HG03342 (cell line): ENCODE results near the gene MTSS2.

ENCODE experiments used
- ATAC-seq: cut with Tn5 transposase; IDR thresholded peaks from one replicate; pipeline ENCODE4 v1.9.1; 2021; ENCODE audit warnings: mild to moderate bottlenecking, moderate library complexity; ENCODE audit not compliant: unreplicated experiment

Gene MTSS2

DNA sequence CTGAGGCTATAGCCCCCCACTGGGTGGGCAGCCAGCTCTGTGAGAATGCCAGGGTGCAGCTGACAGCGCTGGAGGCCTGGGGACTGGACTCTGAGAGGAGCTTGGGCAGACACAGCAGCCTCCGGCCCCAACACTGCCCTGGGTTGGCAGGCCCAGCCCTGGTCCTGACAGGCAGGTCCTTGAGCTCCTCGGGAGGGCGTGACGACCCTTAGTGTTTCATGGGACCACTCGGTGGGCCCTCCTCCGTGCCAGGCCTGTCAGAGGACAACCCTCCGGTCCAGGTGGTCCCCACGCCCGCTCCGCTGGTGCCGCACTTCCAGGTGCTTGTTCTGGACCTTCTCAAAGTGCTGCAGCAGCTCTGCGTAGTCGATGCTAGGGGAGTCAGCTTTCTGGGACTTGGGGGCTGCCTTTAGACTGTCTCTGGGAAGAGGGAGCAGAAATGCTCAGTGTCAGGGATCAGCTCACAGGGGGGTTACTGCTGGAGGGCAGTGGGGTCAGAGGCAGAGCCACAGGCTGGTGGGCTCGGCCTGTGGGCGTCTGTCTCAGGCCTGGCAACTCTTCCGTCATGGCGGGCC, 1.9 kb upstream of the MTSS2 start:
- no peak for ATAC-seq

DNA sequence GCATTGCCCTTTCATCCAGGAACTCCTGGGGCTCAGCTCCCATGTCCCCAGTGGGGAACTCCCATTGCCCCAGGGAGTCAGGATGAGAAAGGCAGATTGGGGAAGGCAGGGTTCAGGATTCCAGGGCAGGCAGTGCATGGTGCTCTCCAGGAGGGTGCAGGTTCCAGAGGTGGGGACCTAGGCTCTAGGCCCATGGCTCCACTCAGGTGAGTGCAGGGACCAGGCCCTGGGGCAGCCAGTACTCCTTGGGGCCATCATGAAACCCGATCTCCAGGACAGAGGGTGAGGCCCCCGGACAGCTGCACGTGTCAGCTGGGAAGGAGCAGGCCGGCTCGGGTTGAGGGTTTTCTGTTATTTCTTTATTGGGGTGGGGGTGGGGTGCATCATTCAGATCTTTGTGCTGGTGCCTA, 1.3 kb upstream of the MTSS2 start:
- ATAC-seq: no peak

DNA sequence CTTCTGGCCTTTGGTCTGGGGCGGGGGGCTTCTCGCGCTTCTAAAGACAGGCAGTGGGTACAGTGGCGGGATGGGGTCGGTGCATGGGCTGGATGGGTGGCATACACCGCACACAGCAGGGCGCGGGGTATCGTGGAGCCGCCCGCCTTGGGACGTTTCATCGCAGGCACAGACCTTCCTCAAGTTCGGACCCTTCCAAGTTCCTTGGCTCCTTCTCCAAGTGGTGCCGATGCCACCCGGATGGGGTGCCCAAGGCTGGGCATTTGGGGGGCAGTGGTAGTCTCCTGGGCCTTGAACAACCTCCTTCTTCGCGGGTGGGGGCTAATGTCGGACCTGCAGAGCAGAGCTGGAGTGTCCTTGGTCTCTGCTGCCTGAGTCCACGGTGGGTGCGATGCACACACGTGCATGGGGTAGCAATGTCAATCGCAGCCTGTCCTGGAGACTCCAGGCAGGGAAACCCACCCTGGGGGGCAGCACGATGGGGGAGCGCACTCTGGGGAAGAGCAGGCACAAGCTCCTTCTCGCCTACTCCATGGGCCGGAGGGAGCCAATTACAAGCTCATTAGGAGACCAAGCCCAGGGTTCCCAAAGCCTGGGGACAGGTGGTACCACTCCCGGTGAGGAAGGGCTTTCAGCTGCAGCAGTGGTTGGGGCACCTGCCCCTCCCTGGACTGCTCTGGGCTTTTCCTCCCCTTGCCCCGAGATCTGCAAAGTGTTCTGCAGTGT, 686 bp upstream of the MTSS2 start:
- no peak for ATAC-seq

DNA sequence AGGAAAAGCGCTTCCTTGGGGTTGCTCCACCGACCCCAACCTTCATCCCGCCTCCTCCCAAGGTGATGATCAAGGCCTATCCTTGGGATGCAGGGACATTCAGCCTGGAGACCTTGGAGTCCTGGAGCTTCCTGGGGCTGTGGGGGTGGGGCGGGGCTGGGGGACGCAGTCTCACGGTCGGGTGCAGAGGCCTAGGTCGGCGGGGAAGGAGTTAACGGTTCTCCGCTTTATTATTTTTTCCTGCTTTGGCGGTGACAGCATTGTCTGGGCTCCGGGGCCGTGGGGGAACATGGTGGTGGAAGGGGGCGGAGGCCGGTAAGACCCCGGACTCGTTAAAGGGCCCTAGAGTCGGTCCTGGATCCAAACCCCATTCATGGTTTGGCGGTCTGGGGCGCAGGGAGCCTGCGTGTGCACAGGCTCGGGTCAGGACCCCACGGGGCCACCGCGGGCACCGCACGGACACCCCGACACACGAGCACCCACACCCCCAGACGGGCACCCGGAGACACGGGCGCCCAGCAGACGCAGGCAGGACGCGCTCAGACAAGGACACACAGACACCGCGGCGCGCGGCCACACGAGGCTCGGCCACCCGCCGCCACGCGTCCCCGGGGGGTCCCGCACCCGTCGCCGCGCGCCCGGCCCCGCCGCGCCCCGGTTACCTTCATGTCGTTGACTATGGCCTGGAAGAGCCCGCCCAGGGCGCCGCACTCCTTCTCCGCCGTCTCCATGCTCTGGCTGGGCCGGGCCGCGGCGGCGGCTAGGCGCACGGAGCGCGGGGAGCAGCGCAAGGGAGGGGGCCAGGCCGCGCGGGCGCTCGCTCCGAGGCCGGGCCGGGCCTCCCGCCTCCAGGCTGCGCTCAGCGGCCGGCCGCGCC, 554 bp downstream of the MTSS2 start:
- no peak for ATAC-seq

DNA sequence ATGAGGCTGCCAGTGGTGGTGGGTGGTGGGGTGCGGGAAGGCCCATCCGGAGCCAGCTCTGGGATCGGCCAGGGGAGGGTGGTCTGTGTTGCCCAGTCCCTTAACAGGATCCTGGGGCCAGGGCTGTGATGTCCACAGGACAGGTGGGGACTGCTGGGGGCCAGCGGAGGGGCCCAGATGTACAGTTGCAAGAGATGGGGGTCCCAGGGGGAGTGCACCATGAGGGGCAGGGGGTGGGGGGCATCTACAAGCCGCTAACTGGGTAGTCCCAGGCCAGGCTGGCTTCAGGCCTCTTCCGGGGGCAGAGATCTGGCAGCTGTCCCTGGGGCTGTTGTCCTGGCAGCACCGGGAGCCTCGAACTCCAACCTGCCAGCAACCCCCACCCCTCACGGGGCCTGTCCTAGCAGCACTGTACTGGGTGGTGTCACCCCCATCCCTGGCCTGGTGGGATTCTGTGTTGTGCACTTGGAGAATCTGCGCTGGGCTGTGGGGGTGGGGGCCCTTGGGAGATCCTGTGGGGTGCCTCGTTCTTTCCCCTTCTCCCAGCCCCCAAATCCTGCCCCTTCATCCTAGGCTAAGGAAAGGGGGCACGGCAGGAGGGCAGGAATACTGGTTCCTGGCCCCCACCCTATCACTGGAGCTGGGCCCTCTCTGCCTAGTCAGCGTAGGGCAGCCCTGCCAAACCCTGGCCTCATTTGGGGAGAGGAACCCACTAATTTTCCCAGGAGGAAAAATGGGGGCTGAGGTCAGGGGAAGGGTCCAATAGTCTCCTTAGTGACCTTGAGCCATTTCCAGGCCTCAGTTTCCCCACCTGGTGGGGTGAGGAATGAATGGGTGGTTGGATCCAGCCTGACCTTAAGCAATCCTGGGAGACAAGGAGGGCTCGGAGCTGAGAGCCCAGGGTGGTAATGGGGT, 1.4 kb downstream of the MTSS2 start:
- no peak for ATAC-seq

DNA sequence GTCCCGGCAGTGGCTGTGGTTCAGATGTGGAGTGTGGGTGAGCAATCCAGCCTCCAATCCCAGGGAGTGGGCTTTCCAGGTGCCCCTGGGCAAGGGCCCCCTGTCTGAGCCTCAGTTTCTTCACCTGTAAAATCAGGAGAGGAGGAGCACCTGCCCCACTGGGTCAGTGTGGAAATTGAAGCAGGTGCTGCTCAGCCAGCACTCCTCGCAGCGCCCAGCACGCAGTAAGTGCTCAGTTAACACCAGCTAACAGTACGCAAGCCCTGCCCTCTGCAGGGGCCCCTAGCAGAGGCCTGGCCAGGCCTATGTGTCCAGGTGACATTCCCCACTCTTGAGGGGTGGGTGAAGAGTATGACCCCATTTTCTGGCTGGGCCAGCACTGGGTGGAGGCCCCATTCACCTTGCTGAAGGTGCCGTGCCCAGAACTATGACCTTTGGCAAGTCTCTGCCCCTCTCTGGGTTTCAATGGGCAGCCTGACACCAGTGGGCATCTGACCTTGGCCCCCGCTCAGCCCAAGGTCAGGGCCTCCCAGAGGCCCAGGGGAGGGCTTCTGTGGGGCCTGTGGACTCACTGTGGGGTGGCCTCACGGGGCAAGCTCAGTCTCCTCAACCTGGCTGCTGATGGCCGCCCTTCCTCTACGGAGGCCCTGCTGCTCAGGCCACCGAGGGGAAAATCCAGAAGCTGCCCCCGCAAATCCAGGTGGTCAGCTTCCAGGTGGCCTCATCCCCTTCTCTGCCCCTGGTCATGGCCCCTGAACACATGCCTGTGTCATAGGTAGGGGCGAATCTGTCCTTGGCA, 2.5 kb downstream of the MTSS2 start:
- ATAC-seq: no peak

DNA sequence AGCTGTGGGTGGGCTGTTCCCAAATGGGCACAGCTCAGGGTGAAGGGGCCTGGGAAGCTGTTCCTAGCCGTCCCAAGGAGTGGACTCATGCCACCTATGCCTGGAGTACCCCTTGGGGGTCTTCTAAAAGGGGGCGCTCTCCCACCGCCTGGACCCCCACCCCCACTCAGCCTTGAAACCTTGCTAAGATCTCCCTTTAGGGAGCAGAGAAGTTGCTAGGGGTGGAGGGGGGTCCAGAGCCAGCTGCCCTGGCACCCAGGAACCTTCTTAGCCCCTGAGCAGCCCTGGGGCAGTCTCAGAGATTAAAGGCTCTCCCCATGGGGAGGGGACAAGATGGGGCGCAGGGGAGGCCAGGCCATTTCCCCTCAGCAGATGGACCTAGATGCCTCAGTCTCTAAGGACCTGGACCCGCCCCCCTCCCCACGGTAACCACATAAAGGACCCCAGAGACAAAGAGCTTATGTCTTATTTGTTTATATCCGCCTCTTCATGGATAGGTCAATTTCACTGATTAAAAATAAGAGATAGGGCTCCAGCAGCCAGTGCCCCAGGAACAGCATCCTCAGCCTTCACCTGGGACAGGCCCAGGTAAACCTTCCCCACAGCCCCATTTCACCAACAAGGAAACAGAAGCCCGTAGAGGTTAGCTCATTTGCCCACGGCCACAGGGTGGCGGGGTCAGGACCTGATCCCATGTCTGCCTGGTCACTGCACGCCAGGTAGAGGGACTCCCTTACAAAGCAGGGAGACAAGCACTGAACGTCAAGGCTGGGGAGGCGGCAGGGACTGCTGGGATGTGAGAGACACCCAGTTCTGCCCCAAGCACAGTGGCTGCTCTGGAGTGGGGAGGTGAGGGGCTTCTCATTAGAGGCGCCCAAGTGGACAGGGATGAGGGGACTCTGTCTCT, 3.4 kb downstream of the MTSS2 start:
- no peak for ATAC-seq

DNA sequence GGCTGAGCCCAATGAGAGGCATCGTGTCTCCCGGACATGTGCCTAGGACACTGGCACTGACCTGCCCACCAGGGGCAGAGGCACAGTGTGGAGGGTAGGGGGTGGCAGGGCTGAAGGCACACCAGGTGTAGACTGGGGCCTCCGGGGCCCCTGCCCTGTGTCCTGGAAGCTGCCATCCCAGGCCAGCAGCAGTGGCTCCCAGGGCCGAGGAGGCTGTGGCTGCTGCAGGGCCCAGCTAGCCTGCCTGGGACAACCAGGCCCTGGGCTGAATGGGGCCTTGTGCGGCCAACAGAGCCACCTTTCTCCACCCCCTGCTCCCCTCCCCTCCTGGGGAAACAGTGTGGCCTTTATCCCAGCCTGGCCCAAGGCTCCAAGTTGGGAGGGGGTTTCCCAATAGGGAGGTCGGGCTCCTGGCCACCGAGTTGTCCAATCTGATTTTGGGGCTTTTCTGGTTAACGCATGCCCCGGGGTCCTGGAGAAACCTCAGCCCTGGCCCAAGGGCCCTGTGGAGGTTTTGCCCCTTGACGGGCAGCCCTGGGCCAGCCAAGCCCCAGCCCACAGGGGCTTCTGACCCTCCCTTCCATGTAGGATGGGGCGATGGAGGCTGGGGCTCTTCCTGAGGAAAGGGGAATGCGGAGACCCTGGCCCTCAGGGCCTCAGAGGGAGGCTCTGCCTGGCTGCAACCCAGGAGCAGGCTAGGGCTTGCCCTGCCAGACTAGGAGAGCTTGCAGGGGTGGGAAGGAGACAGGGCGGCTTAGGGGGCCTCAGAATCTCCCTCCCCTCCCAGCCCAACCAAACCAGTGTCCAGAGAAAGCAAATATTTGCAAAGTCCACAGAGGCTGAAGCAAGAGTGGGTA, 4.2 kb downstream of the MTSS2 start:
- no peak for ATAC-seq

DNA sequence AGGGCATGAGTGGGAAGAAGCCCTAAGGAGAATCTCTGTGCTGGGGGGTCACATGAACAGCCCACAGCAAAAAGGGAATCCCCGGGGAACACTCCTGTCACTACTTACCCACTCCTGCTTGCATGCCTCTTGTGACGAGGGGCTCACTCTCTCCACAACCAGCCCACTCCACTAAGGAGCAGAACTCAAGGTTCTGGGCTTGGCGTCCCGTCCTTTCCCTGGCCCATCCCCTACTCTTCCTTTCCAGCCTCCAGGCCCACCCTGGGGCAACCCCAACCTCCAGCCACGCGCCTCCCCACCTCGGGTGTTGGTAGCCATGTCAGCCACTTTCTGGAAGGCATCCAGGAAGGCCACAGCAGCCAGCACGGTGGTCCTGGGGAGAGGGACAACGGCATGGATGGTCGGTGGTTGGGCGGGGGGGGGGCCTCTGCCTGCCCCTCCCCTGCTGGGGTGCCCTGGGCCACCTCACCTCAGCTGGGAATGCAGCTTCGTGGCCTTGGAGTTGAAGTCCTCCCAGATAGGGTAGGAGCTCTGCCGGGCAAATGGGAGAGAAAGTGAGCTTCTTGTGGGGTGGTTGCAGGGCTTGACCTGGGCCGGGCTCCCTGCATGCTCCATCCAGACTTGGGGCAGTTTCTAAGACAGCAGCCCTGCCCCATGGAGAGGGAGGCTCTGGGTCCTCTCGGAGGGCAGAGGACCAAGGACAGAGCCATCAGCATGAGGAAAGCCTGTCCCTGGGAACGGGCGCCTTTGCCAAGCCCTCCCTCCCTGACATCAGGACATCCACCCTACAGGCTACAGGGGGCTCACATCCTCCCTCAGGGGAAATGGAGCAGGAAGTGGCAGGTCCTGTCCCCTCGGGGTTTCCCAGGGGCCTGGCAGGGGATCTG, 5.1 kb downstream of the MTSS2 start:
- ATAC-seq: no peak

DNA sequence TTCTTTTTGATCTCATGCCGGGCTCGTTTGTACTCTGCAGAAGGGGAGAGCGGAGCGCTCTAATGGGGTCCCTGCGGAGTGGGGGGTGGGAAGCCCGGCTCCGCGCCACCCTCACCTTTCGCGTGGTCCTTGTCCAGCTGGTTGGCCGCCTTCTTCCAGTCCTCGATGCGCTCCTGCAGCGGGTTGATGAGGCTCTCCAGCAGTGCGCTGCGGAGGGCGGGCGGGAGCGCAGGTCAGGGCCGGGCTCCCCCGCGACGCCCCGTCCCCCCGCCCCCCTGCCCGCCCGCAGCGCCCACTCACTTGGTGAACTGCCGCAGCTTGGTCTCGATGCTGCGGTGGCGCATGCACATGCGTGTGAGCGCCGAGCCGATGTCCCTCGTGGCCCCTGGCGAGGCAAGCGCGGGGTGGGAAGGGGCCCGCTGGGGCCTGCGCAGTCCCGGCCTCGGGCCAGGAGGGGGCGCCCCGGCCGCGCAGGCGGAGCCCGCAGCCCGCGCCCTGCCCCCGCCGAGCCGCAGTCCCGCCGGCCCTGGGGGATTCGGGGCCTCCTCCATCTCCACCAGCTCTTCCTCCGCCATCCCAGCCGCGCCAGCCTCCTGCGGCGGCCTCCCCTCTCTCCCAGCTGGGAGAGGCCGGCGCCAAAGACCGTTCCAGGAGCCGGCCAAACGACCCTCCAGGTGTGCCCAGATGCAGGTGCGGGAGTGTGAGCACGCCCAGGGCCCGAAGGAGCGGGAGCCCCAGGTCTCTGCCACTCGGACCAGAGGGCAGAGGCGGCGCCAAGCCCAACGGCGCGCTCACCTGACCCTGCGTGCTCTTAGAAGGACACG, 6.0 kb downstream of the MTSS2 start:
- no peak for ATAC-seq

DNA sequence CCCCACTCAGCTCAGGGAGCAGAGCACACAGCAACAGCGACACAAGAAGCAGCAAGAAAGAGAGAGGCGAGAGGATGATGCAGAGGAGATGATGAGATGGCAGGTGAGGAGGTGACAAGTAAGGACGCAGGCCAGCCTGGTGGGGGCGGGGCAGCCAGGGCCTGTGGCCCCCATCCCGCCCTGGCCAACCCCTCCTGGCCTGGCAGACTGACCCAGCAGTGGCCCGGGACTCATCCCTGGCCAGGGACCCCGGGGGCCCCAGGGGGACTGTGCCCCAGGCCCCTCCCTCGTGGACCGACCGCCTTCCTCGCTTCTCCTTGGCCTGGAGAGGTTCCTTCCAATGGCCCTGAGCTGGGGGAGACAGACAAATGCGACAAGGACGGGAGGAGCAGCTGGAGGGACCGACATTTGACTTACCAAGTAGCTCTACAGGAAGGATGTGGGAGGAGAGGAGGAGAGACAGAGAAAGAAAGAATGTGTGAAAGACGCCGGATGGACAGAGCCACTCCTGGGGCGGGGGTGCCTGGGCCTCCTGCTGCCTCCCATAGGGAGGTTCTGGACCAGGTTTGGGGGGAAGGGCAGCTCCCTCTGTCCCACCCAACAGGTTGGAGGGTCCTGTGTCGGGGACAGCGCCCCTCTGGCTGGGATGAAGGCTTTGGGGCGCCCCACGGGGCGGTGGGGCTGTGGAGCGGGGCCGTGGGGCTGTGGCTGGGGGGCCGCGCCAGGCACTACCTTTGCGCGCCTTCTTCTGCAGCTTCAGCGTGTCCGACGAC, 6.8 kb downstream of the MTSS2 start:
- ATAC-seq: no peak

DNA sequence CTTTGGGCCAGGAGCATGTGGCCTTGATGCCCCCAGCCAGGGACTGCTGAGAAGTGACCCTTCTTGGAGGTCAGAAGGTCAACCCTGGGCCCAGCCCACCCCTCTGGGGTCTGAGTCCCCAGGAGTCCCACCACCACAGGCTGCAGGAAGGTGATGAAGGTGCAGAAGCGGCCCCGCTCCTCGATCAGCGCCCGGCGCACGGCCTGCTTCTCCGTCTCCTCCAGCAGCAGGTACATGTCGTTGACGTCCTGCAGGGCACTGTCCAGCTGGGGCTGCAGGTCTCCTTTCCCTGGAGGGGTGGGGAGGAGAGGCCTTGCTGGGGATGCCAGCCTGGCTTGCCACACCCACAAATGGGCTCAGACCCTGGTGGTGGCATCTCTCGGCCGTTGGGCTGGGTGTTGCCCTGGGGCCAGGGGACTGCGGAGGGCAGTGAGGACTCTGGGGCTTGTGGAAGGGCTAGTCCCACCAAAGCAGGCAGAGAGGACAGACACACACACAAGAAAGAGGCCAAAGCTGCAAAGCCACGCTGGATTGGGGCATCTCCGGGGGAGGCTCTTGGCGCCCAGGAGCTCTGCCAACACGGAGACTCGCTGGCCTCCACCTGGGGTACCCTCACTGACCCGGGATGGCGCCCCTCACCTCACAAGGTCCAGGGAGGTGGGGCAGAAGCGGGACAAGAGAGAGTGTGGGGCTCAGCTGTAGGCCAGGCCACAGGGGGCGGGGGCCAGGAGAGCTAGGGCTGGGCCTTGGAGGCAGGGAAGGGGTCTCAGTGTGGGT, 7.5 kb downstream of the MTSS2 start:
- ATAC-seq: no peak

DNA sequence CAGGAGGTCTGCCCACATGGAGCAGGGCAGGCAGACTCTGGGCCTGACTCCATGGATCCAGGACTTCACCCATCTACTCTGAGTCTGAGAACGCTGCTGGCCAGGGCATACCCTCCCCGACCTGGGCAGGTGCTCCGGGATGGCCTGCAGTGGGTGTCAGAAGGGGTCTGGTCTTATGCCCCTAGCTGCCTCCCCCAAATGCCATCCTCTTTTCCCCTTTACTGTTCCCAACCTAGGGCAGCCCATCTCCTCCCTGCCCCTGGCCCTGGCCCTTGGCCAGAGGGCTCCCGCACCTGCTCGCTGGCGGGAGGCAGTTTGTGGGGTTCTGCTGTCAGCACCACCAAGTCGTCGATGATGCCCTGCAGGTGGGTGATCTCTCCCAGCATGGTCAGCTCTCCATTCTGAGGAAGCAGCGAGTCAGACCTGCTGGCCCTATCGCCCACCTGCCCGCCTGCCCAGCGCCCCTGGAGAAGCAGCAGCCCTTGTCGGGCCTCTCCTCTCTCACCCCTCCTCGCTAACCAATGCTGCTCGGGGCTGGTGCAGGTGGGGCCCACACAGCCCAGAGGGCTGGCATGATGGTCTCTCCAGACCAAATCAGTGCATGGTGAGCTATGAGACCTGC, 8.2 kb downstream of the MTSS2 start:
- ATAC-seq: no peak
